GM19099 (cell line): Measurements from ENCODE around the gene COPG1.
A peak's percentile ranks its signal among the peaks of the same experiment; 100 is the strongest.

Source experiments
- POLR2A ChIP-seq: IDR thresholded peaks from 3 replicates; pipeline ENCODE4 v1.6.1; 2011; ENCODE audit warnings: low read depth; ENCODE audit not compliant: insufficient read length; ENCODE audit errors: extremely low read depth

The COPG1 gene, protein sequence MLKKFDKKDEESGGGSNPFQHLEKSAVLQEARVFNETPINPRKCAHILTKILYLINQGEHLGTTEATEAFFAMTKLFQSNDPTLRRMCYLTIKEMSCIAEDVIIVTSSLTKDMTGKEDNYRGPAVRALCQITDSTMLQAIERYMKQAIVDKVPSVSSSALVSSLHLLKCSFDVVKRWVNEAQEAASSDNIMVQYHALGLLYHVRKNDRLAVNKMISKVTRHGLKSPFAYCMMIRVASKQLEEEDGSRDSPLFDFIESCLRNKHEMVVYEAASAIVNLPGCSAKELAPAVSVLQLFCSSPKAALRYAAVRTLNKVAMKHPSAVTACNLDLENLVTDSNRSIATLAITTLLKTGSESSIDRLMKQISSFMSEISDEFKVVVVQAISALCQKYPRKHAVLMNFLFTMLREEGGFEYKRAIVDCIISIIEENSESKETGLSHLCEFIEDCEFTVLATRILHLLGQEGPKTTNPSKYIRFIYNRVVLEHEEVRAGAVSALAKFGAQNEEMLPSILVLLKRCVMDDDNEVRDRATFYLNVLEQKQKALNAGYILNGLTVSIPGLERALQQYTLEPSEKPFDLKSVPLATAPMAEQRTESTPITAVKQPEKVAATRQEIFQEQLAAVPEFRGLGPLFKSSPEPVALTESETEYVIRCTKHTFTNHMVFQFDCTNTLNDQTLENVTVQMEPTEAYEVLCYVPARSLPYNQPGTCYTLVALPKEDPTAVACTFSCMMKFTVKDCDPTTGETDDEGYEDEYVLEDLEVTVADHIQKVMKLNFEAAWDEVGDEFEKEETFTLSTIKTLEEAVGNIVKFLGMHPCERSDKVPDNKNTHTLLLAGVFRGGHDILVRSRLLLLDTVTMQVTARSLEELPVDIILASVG

DNA sequence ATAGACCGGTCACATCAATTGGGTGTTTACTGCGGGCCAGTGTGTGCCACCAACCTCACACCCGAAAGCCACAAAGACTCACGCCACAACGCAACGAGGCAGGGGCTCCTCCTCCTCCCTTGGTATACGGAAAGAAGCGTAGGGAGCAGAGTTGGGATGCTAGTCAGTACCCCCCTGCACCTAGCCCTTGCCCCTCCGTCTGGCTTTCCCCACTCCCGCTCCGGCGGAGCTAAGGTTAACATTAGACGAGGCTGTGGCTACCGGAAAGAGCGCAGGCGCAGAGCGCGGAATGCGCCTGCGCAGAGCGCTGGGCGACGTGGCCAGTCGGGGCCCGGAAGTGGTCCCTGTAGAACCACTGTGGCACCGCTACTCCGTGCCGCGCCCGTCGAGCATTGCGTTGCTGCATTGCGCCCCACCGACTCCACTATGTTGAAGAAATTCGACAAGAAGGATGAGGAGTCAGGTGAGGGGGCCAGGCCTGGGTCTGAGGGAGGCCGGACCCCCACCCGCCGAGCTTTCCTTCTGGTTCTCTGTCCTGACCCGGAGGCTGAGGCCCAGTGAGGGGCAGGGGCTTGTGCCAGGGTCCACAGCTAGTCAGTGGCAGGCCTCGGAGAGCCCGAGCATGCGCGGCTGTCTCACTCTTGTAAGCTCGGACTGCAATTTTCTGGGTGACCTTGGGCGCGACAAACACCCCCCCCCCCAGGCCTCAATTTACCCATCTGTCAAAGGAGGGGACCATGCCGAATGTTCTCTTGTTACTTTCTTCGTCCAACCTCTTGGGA, at the start of gene COPG1:
COPG1 (plus strand) TSS at position 323 of the 782 bp plus-strand sequence; CDS start at position 427, 104 bp downstream.
- TF ChIP-seq POLR2A, result peak; percentile 98

DNA sequence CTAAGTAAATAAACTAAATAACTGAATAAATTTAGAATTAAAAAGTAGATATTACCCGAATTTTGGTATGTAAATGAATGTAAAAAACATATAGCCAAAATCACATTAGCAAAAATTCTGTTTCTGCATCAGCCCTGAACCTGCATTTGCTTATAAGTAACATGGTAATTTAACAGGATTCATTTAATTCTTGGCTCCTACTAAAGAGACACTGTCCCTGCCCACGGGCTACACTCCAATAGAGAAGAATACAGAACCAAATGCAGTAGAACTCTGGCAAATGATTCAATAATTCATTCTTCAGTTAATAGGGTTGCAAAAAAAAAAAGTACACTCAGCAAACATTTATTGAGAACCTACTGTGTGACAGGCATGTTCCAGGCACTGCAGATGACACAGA, 44.9 kb upstream of the COPG1 start:
- TF ChIP-seq POLR2A, result no peak

DNA sequence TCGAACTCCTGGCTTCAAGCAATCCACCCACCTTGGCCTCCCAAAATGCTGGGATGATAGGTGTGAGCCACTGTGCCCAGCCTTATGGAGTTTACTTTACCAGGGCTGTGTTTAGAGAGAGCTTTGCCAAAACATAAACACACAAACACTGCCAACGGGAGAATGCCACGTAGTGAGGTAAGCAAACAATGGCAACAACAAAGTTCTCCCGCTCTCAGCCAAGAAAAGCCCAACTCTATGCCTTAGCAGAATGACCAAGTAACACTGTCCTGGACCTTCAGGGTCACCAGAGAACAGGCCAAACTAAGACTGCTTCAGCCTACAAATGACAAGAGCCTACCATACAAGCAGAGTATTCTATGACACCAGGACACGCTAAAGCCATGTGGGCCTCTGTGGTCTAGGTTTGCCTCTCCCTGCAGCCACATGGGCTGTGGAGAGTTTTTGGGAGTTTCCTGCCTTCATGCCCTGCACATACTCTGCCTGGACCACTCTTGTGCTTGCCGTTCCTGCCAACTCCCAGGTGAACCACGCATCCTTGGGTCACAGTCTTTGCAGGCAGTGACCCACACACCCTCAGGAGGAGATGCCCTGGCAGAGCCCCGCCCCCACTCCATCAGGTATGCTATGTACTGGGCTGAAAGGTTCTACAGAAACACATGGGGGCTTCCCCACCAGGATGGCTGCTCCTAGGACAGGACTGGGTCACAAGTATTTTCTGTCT, 44.1 kb upstream of the COPG1 start:
- no peak for TF ChIP-seq POLR2A

DNA sequence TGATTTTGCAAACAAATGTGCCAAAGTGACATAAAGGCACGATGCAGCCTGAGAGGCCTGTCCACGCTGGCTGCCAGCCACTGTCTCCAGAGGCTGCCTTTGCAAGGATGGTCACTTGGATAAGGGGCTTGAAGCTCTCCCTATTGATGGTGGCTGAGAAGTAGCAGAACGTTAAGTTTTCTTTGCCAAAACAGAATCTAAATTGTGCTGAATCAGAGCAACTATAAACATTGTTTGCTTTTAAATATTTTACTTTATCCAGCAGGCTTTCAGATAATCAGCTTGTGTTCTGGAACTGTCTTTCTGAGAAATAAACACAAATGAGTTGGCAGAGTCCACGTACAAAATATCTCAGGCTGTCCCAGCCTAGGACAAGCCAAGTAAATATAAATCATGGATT, 41.9 kb upstream of the COPG1 start:
- no peak for TF ChIP-seq POLR2A

DNA sequence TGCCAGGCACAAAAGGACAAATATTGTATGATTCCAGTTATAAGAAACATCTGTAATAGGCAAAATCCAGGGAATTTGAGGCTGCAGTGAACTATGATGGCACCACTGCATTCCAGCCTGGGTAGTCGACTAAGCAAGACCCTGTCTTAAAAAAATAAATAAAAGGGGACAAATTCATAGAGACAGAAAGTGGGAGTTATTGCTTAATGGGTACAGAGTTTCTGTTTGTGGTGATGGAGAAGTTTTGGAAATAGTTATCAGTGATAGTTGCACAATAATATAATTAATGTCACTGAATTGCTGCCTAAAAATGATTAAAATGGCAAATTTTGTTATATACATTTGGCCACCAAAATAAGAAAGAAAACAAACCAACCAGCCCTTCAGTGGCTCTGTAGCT, 38.1 kb upstream of the COPG1 start:
- TF ChIP-seq POLR2A, result no peak

DNA sequence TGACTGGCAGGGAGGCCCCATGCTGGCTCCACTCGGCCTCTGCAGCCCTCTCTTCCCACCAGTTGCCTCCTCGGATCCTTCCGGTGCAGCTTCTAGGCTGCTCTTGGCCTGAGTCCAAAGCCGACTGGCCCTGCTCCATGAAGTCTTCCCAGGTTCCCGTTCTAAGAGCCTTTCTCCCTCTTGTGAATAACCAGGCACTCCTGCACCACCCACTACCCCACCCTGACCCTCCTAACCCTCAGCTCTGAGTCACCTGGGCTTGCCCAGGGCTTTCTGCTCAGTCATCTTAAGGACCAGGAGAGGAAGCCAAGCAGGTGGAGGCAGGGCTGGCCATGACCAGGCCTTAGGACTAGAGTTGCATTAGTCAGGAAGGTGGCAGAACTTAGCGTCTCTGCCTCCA, 37.6 kb upstream of the COPG1 start:
- no peak for TF ChIP-seq POLR2A

DNA sequence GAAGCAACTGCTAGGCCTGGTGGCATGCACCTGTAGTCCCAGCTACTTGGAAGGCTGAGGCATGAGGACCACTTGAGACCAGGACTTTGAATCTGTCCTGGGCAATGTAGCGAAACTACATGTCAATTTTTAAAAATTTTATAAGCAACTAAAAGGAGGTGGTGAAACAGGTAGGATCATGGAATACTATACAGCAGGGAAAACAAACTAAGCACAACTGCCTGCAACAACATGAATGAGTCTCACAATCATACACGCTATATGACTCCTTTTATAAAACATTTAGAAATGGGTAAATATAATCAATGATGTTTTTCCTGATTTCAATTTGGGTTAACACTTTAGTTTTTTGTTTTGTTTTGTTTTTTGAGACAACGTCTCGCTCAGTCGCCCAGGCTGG, 36.2 kb upstream of the COPG1 start:
- no peak for TF ChIP-seq POLR2A

DNA sequence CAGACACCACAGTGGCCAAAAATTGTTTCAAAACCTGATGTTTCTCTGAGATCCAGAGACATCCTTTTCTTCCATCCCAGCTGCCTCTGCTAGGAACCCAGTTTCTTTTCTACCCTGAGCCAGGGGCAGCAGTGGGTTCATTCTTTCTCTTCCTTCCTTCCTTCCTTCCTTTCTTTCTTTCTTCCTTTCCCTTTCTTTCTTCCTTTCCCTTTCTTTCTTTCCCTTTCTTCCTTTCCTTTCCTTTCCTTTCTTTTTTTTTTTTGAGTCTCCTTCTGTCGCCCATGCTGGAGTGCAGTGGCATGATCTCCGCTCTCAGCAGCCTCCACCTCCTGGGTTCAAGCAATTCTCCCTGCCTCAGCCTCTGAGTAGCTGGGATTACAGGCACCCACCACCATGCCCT, 30.7 kb upstream of the COPG1 start:
- TF ChIP-seq POLR2A, result no peak

DNA sequence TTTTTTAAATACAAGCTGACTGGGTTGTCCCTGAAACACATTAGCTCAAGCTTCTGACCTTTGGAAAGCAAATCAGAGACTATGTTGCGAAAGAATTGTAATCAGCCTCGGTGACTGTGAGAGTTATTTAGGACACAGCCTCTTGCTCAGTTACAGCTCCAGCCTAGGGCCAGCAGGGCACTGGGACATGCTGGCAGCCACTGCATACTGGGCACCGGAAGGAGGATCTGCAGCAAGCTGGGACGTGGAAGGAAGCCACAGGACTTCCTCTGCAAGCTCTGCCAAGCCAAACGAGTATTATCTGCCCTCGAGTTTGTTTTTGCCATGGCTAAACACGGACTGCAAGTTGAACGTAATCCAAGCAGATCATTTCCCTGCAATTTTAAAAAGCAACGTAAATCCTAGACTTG, 24.4 kb upstream of the COPG1 start:
- TF ChIP-seq POLR2A, result no peak

DNA sequence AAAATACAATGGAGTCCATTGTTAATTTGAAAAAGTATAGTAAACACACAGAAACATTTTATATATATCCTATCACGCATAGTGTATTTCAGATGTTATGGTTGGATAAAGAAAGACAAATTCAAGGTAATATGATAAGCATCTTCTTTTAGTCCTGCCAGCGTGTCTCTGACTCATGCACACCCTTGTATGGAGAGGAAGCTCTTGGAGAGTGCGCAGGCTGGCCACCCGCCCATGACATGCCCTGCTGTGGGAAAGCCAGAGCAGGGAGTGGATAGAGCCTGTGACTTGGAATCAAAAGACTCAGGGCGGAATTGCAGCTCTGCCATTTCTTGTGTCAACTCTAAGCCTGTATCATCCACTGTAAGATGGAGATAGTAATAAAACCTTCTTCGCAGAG, 23.0 kb upstream of the COPG1 start:
- TF ChIP-seq POLR2A, result no peak

DNA sequence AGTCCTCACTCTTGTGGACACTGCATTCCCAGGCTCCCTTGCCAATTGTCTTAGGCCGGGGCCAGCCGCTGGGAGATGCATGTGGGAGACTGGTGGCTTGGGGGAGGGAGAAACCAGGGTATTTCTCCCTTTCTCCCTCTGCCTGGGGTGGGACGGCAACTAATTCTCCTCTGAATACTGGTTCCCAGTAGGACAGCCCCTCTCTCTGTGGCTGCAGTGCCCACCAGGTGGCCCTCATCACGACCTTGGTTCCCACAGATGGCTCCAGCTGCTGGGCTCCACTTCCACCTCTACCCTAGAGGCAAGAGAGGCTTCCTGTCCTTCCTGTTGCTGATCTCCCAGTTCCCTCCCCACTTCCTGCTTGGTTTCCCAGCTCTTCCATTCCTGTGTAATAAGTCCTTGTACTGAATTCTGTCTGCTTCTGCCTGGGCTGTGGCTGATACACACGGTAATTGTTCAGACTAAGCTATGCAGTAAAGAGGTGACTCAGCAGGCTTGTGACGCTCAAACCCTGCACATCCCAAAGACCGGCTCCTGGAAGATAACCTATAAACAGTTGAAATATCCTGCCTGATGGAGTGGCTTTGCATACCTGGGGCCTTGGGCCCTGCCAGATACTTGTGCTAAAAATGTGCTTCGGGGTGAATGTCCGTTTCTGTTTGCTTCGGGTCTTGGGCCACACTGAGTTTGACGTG, 20.4 kb upstream of the COPG1 start:
- no peak for TF ChIP-seq POLR2A

DNA sequence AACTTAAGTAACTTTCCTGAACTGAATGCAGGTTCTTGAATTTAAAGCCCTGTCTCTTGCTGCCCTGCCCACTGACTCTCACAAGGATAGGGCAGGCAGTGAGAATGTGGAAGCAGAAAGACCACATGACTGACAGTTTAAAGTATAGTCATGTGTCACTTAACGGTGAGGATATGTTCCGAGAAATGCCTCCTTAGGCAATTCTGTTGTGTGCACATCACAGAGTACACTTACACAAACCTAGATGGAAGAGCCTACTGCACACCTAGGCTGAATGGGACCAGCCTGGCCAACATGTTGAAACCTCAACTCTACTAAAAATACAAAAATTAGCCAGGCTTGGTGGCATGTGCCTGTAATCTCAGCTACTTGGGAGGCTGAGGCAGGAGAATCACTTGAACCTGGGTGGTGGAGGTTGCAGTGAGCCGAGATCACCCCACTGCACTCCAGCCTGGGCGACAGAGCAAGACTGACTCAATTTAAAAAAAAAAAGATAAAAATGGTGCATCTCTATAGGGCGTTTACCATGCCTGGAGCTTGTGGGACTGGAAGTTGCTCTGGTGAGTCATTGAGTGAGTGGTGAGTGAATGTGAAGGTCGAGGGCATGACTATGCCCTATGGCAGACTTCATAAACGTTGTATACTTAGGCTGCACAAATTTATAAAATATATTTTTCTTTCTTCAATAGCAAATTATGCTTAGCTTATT, 18.9 kb upstream of the COPG1 start:
- TF ChIP-seq POLR2A, result no peak

DNA sequence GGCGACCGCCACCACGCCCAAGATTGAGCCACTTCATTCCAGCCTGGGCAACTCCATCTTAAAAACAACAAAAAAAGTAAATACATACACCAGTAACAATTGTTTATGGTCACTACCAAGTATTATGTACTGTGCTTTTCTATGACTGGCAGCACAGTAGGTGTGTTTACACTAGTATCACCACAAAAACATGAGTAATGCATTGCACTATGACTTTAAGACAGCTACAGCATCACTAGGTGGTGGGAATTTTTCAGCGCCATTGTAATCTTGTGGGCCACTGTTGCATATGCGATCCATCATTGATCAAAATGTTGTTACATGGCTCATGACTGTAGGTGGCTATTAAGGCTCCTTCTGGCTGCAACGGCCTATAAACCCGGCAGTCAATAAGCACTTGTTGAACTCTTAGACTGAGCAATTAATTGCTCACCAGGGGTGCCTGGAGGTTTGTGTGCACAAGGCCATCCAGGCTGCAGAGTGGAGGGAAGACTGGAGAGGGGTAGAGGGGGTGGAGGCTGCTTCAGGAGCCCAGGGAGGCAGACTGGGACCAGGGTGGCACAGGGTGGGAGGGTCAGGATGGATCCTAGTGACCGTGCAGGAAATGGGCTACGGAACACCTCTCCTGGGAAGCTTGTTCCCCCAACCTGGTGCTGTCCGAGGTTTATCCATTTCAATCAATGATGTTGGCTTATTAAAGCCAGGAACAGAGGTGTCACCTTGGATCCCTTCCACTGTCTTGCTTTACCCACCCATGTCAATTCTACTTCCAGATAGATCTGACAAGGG, 17.9 kb upstream of the COPG1 start:
- TF ChIP-seq POLR2A, result no peak
